Activated gamma-delta T cell (primary cell): ENCODE measurements around the gene TAS2R39.

Experiments used
- DNase-seq: peaks from one replicate; lab custom pipeline; 2025; lab: John Stamatoyannopoulos, UW

The TAS2R39 gene

DNA sequence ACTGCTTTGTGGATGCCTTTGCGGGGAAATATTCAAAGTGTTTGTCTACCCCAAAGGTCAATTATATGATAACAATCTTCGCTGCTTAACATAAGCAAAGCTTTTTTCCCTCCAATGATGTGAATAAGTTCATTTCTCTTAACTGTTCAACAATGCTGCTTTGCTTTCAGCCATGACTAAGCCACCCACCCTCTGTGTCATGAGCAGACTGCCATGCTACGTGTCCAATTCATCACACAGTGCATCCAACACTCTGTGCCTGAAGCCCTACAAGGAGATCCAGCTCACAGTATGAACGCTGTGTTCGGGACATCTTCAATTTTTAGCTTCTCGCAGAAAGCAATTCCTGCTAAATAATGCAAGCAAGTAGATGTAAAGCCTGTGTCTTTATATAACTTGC is 32.9 kb downstream of the TAS2R39 start:
- DNase-seq: no peak

GRCh38 chr7:143216686-143217085 is 33.5 kb downstream of the TAS2R39 start:
- DNase-seq: no peak

DNA sequence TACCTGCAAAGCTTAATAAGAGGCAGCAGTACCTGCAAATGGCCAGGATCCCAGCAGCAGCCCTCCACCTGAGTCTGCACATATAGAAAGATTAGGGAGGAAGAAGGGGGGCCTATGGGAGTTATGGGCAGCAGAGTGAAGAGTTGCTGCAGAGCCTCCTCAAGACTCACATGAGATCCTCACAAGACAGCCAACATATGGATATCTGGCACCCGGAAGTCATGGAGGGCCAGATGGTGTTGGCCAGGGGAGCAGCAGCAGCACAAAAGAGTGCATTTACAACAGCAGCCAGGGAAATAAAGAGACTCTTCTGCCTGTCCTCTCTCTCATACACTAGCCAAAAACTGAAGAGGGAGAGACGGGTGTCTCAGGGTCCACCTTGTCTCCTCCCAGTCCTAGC is 34.6 kb downstream of the TAS2R39 start:
- no peak for DNase-seq

DNA sequence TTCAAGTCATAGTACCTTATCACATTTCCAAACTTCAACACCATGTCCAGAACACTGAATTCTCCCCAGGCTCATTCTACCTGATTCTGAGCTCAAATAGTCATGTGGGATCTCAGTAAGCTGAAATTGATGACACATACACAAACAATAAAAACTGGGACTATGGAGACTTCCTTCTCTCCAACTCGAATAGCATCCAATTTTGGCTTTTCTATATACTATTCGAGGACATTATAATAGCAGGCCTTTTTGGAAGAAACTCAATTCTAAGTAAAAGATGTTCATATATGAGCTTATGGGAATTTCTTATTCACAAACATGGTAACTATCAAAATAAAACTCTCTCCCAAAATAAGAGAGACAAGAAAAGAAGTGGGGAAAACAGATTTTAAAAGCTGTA is 38.1 kb downstream of the TAS2R39 start:
- DNase-seq: no peak

GRCh38 chr7:143221737-143222136 is 38.5 kb downstream of the TAS2R39 start, which contains the start of gene TAS2R40:
Gene TAS2R40, plus strand, starts transcription at chr7:143222037. Its CDS starts 42 bp downstream, at chr7:143222079.
- DNase-seq: no peak

GRCh38 chr7:143222782-143223181 is 39.6 kb downstream of the TAS2R39 start:
- no peak for DNase-seq

DNA sequence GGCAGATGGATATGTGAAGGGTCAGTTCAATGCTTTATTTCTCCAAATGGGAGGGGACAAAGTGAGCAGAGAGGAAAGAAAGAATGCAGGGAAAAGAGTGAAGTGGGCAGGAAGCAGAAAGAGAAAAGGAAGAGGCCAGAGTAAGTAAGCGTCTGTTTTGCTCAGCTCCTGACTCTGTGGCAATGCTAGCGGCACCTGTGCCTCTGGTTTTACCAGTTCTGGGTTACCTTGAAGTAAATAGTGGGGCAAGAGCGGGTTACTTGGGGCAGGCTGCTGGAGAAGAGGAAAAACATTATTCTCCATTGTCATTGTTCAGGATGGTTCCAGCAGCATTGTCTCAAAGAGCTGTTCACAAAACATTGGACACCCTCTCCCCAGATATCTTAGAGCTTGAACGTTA is 40.6 kb downstream of the TAS2R39 start:
- no peak for DNase-seq

GRCh38 chr7:143225047-143225446 is 41.8 kb downstream of the TAS2R39 start:
- DNase-seq: no peak

DNA sequence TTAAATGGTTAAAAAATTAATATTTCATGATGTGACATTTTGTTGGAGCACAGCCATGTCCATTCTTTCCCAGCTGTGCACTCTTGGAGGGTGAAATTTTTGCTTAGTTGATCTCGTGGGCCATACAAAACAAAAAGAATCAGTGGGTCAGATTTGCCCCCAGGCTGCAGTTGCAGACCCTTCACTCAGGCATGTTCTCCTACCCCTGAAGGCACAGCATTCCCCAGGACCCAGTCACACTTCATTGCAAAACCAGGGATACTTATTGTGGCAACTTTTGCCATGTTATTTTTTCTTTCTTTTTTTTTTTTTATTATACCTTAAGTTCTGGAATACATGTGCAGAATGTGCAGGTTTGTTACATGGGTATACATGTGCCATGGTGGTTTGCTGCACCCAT is 44.6 kb downstream of the TAS2R39 start:
- DNase-seq: no peak

DNA sequence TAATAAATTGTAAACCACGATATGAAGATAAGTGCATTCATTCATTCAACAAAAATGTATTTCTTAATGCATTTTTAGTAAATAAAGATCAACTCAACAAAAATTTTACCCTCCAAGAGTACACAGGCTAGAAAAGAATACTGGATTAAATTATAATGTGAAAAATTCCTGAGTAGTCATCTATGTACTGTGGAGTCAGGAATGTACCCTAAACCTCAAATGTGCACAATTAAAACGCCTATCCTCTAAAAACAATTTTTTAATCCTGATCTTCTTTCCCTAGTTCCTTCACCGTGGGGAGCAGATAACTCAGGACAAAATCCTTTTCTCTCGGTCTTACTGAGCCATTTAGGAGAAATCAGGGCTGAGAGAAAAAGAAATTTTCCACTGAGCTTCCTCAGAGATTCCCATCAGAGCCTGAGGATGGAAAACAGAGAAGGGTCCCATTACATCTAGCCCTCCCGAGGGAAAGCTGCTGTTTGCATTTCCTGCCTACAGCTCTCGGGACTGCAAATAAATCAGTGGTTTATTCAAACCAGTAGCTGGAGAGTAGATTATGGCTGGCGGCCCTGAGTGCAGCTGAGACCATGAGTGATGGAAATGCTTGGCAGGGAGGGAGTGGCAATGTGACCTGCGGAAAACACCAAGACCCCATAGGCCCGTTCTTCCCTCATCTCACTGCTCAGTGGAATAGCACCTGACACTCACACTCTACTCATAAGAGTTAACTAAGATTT is 46.0 kb downstream of the TAS2R39 start:
- DNase-seq: no peak

DNA sequence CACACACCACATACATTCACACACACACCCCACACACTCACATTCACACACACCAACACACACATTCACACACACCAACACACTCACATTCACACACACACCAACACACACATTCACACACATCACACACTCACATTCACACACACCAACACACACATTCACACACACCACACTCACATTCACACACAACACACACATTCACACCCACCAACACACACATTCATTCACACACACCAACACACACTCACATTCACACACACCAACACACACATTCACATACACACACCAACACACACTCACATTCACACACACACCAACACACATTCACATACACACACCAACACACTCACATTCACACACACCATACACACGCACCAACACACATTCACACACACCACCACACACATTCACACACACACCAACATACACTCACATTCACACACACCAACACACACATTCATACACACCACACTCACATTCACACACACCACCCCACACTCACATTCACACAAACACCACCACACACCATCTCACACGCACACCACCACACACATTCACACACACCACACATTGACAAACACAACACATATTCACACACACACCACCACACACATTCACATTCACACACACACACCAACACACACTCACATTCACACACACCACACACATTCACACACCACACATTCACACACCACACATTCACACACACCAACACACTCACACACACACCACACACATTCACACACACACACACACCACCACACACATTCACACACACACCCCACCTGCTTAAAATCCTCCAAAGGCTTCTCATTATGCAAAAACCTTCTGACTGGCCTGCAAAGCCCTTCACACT is 47.6 kb downstream of the TAS2R39 start:
- DNase-seq: no peak
